ENCODE results near the gene KCNG4.

The KCNG4 gene

DNA sequence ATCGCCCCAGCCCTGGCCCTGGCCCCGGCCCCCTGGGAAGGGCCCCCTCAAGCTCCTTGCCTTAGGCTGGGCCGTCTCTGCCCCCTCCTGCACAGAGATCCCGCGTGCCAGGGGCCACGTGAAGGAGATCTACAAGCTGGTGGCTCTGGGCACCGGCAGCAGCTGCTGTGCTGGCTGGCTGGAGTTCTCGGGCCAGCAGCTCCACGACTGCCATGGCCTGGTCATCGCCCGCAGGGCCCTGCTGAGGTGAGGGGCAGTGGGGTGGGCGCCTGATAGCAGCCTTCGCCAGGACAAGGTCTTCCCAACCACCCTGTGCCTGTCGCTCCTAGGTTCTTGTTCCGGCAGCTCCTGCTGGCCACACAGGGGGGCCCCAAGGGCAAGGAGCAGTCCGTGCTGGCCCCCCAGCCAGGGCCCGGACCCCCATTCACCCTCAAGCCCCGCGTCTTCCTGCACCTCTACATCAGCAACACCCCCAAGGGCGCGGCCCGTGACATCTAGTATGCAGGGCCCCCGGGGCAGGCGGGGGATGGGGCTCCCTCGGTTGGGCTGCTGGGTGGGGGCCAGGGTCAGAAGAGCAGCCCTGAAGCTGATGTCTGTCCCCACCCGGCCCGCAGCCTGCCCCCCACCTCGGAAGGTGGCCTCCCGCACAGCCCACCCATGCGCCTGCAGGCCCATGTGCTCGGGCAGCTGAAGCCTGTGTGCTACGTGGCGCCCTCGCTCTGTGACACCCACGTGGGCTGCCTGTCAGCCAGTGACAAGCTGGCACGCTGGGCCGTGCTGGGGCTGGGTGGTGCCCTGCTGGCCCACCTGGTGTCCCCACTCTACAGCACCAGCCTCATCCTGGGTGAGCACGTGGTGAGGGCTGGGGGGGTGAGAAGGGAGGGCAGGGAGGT is 44.4 kb downstream of the KCNG4 start:
- TF ChIP-seq NFRKB (IDR thresholded peaks at IDR 0.05) (no peak), ELF4 (IDR thresholded peaks at IDR 0.05) (no peak), SP1 (IDR thresholded peaks at IDR 0.05) (no peak), BHLHE40 (IDR thresholded peaks at IDR 0.05; ENCODE audit: borderline replicate concordance) (no peak), ARNT (IDR thresholded peaks at IDR 0.05) (no peak), FOXM1 (IDR thresholded peaks at IDR 0.05; ENCODE audit: borderline replicate concordance) (no peak), L3MBTL2 (conservative IDR thresholded peaks at IDR 0.05) (no peak), FOXK2 (IDR thresholded peaks at IDR 0.05) (no peak), ZNF384 (IDR thresholded peaks at IDR 0.05) (no peak), CTBP1 (IDR thresholded peaks at IDR 0.05; ENCODE audit: borderline replicate concordance) (no peak), FOXA1 (IDR thresholded peaks at IDR 0.05) (no peak), TARDBP (IDR thresholded peaks at IDR 0.05) (no peak), SUZ12 (IDR thresholded peaks at IDR 0.05) (no peak), LEF1 (IDR thresholded peaks at IDR 0.05; ENCODE audit: borderline replicate concordance) (no peak)
- TF ChIP-seq, protein P1, sequence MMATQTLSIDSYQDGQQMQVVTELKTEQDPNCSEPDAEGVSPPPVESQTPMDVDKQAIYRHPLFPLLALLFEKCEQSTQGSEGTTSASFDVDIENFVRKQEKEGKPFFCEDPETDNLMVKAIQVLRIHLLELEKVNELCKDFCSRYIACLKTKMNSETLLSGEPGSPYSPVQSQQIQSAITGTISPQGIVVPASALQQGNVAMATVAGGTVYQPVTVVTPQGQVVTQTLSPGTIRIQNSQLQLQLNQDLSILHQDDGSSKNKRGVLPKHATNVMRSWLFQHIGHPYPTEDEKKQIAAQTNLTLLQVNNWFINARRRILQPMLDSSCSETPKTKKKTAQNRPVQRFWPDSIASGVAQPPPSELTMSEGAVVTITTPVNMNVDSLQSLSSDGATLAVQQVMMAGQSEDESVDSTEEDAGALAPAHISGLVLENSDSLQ (IDR thresholded peaks at IDR 0.05): no peak
- CTCF ChIA-PET: no interaction called here
- POLR2A ChIA-PET: interaction anchor here (0.9 kb wide), 1 partner anchor 8 kb away, joined by 3 read pairs; the partner anchor contains the start of gene TAF1C

DNA sequence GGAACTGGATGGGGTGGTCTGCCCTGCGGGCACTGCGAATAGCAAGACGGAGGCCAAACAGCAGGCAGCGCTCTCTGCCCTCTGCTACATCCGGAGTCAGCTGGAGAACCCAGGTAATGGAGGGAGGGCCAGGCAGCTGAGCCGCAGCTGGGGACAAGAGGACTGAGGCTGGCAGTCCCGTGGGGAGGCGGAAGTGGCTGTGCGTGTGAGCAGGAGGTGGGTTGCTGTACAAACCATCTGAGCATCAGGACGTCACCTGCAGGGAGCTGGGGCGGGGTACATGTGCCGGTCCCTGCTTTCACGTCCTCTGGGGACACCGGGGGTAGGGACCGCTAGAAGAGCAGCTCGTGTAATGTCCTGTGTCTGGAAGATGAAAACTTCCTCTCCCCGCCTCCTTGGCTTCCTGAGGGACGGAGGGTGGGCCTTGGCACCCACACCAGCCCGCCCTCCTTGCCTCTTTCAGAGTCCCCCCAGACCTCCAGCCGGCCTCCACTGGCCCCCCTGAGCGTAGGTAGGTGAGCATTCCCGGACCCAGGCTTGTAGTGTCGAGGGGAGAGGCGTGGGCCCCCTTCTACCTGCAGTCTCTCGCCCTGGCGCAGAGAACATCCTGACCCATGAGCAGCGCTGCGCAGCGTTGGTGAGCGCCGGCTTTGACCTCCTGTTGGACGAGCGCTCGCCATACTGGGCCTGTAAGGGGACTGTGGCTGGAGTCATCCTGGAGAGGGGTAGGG is 45.2 kb downstream of the KCNG4 start:
- no peak for DNase-seq (ENCODE audit: extremely low spot score)
- TF ChIP-seq LEF1 (IDR thresholded peaks at IDR 0.05; ENCODE audit: borderline replicate concordance) (no peak), ELF4 (IDR thresholded peaks at IDR 0.05) (no peak), NFRKB (IDR thresholded peaks at IDR 0.05) (no peak), TARDBP (IDR thresholded peaks at IDR 0.05) (no peak), SP1 (IDR thresholded peaks at IDR 0.05) (no peak), ZNF384 (IDR thresholded peaks at IDR 0.05) (no peak), SUZ12 (IDR thresholded peaks at IDR 0.05) (no peak), HDGF (IDR thresholded peaks at IDR 0.05; ENCODE audit: borderline replicate concordance) (no peak), L3MBTL2 (conservative IDR thresholded peaks at IDR 0.05) (no peak), BHLHE40 (IDR thresholded peaks at IDR 0.05; ENCODE audit: borderline replicate concordance) (no peak), FOXK2 (IDR thresholded peaks at IDR 0.05) (no peak), FOXM1 (IDR thresholded peaks at IDR 0.05; ENCODE audit: borderline replicate concordance) (no peak), ARNT (IDR thresholded peaks at IDR 0.05) (no peak), FOXA1 (IDR thresholded peaks at IDR 0.05) (no peak), CTBP1 (IDR thresholded peaks at IDR 0.05; ENCODE audit: borderline replicate concordance) (no peak)
- TF ChIP-seq, protein P1 (IDR thresholded peaks at IDR 0.05): no peak
- ChIA-PET POLR2A (no interaction called here), CTCF (no interaction called here)

More for the DNA sequence above, 44.4 kb downstream of the KCNG4 start:
- no peak for DNase-seq (ENCODE audit: extremely low spot score)

DNA sequence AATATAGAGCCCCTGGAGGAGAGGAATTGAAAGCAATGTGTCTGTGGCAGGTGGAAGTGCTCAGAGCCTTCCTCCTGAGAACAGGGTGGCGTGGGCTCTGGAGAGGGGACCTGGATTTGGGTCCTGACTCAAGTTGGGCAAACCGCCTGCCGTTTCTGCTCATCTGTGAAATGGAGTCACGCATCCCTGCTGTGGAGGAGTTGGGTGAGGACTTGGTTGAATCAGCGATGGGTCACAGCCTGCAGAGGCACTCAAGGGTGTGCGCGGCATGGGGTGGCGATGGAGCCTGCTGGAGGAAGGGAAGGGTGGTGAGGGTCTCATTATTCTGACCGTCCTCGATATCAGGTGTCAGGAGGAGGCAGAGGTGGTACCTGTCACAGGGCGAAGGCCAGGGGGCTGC is 45.8 kb downstream of the KCNG4 start:
- TF ChIP-seq BHLHE40 (IDR thresholded peaks at IDR 0.05; ENCODE audit: borderline replicate concordance) (no peak), FOXM1 (IDR thresholded peaks at IDR 0.05; ENCODE audit: borderline replicate concordance) (no peak), SUZ12 (IDR thresholded peaks at IDR 0.05) (no peak), HDGF (IDR thresholded peaks at IDR 0.05; ENCODE audit: borderline replicate concordance) (no peak), CTBP1 (IDR thresholded peaks at IDR 0.05; ENCODE audit: borderline replicate concordance) (no peak), FOXA1 (IDR thresholded peaks at IDR 0.05) (no peak), LEF1 (IDR thresholded peaks at IDR 0.05; ENCODE audit: borderline replicate concordance) (no peak), L3MBTL2 (conservative IDR thresholded peaks at IDR 0.05) (no peak)
- POLR2A ChIA-PET: no interaction called here
- CTCF ChIA-PET: no interaction called here
- no peak for DNase-seq (ENCODE audit: extremely low spot score)

DNA sequence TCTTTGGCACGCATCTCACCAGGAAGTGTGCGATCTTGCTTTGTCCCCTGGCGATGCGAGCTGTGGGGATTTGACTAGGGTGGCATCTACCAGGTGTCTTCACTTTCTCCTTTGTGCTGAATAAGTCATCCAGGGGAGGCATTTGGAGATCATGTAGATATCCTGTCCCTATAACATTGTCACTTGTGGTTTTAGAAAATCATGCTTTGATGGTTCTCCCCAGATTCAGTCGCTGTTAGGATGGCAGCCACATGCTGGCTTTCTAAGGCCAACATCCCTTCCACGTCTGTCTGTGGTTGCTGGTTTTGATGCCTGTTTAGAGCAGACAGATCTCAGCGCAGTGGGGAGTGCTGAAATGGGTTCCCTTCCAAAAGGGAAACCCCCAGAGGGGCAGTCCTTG is 46.3 kb downstream of the KCNG4 start:
- ChIA-PET CTCF (no interaction called here), POLR2A (no interaction called here)
- TF ChIP-seq, protein P1 (IDR thresholded peaks at IDR 0.05): no peak
- no peak for TF ChIP-seq TARDBP (IDR thresholded peaks at IDR 0.05)
- TF ChIP-seq CTBP1 (IDR thresholded peaks at IDR 0.05; ENCODE audit: borderline replicate concordance): no peak
- TF ChIP-seq L3MBTL2 (conservative IDR thresholded peaks at IDR 0.05): no peak
- TF ChIP-seq LEF1 (IDR thresholded peaks at IDR 0.05; ENCODE audit: borderline replicate concordance): no peak
- no peak for TF ChIP-seq FOXK2 (IDR thresholded peaks at IDR 0.05)
- TF ChIP-seq ELF4 (IDR thresholded peaks at IDR 0.05): no peak
- no peak for TF ChIP-seq SP1 (IDR thresholded peaks at IDR 0.05)
- DNase-seq (ENCODE audit: extremely low spot score): no peak

DNA sequence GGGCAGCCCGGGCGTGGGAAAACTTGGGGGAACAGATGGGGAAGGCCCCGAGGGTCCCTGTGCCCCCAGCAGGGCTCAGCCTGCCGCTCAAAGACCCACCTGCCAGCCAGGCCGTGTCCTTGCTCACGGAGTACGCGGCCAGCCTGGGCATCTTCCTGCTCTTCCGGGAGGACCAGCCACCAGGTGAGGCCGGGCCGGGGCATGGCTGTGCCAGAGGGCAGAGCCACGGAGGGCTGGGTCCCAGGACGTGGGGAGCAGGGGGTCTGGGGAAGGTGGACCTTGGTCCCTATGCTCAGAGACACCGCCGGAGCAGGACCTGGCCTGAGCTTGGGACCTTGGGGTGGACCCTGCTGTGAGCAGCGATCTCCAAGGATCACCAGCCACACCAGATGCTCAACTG is 48.3 kb downstream of the KCNG4 start:
- ChIA-PET POLR2A (no interaction called here), CTCF (no interaction called here)
- TF ChIP-seq FOXK2 (IDR thresholded peaks at IDR 0.05) (no peak), BHLHE40 (IDR thresholded peaks at IDR 0.05; ENCODE audit: borderline replicate concordance) (no peak), HDGF (IDR thresholded peaks at IDR 0.05; ENCODE audit: borderline replicate concordance) (no peak), L3MBTL2 (conservative IDR thresholded peaks at IDR 0.05) (no peak), ZNF384 (IDR thresholded peaks at IDR 0.05) (no peak), SP1 (IDR thresholded peaks at IDR 0.05) (no peak), FOXA1 (IDR thresholded peaks at IDR 0.05) (no peak), LEF1 (IDR thresholded peaks at IDR 0.05; ENCODE audit: borderline replicate concordance) (no peak), ARNT (IDR thresholded peaks at IDR 0.05) (no peak), TARDBP (IDR thresholded peaks at IDR 0.05) (no peak), SUZ12 (IDR thresholded peaks at IDR 0.05) (no peak), CTBP1 (IDR thresholded peaks at IDR 0.05; ENCODE audit: borderline replicate concordance) (no peak), FOXM1 (IDR thresholded peaks at IDR 0.05; ENCODE audit: borderline replicate concordance) (no peak), ELF4 (IDR thresholded peaks at IDR 0.05) (no peak), NFRKB (IDR thresholded peaks at IDR 0.05) (no peak)
- TF ChIP-seq, protein P1 (IDR thresholded peaks at IDR 0.05): no peak
- no peak for DNase-seq (ENCODE audit: extremely low spot score)

All from HEK293T (cell line).